GM12891 (cell line): ENCODE data around the gene MYLK.

Experiments used
- POLR2A ChIP-seq: IDR thresholded peaks from 2 replicates; pipeline ENCODE4 v1.6.1; 2011; ENCODE audit warnings: low read depth, low read length, control low read depth
- POLR2AphosphoS5 ChIP-seq: IDR thresholded peaks from 2 replicates; pipeline ENCODE4 v1.6.1; 2011; ENCODE audit warnings: low read depth, low read length, control low read depth
- SPI1 ChIP-seq: IDR thresholded peaks from 2 replicates; pipeline ENCODE4 v1.6.1; 2011; ENCODE audit warnings: low read depth, low read length, control low read depth
- TAF1 ChIP-seq: IDR thresholded peaks from 2 replicates; pipeline ENCODE4 v1.6.1; 2011; ENCODE audit warnings: low read depth, low read length, control low read depth

DNA sequence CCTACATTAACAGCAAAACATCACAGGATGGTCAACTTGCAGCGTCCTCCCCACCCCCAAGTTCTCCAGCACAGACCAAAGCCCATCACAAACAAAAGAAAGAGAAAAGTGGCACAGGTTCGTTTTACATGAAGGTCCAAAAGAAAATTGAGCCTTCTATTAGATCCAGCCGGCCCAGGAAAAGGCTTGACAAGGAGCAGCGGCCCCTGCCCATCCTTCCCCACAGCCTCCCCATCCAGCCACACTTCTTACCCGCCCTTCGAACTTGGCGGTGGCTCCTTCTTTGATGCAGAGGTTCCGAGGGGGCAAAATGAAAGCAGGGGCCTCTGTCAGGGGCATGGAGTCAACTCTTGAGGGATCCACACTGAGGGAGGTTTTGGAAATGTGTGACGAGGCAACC lies 90.7 kb downstream of the MYLK start:
- TF ChIP-seq POLR2AphosphoS5, result no peak
- TF ChIP-seq POLR2A, result no peak
- TF ChIP-seq SPI1, result no peak
- no peak for TF ChIP-seq TAF1
